GM19324 (cell line): ENCODE data around the gene SETD5.

ENCODE experiments used
- ATAC-seq: cut with Tn5 transposase; IDR thresholded peaks from one replicate; pipeline ENCODE4 v1.9.1; 2021; ENCODE audit warnings: mild to moderate bottlenecking, moderate library complexity; ENCODE audit not compliant: unreplicated experiment, low FRiP score

SETD5 gene

DNA sequence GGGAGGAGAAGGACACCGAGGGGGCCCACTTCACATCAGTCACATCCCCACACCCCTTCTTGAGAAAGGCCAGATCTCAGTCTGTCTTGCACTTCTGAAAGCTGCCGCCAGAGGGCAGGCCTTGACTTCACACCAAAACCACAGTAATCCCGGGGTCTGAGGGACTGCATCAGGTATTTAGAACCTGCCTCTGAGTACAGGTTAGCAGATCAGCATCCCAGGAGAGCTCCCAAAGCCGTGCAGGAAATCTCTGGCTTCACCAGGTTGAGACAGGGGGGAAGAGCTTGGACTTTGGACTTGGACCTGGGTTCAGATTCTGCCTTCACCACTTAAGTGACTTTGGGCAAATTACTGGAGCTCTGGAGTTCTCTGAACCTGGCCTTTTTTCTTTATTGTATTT, 105.9 kb downstream of the SETD5 start:
- no peak for ATAC-seq

DNA sequence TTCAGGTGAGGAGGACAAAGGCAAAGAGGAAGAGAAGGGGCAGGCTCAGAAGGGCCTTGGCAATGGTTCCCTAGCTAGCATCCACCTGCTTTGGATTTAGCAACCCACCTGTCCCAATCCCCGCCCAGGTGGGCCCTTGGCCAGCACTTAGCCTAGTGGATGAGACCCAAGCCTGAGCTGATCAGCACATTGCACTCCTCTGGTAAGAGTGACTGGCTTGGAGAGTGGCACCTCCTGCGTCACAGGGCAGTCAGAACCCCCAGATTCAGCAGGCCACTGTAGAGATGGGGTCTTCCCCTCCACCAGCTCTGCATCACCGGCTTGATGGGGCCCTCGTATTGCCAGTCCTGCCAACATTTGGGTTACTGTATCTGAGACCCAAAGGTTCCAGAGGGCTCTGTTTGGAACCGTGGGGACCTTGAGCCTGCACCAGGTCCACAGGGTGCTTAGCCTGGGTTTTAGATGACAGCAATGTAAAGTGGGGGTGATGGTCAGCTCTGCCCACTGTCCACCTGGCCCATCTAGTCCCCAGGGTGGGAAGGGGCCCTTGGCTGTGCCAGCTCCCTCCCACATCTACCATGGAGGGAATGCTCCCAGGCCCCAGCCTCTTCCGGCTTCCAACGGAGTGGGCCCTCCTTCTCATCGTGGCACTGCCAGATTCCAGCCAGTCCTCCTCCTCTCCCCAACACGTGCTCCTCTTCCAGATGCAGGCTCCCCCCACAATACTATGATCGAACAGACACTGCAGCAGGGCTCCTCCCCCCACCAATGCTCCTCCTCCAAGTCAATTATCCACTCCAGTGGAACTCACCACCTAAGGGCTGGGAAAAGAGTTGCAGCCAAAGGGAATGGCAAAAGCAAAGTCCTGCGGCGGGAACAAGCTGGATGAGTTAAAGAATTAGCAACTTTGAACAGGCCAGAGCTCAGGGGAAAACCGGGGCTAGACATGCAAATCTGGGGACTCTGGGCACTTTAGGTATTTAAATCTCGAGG, 110.5 kb downstream of the SETD5 start:
- ATAC-seq, result no peak

DNA sequence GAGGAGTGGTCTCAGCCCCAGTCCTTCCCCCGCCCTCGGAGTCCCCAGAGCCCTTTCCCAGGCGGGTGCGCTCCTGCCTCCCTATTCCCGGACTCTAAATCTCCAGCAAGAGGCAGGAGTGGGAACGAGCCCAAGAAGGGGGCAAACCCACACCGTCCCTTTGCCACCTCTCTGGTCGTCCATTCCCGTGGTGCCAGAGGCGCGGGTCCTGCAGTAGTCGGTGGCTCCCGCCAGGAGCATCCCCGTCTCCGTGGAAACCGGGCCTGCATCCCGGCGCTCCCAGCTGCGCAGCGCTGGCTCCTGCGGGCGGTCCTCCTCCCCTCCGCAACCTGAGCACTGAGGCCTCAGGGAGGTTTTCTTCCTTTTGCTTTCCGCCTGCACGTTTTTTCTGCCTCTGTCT, 111.4 kb downstream of the SETD5 start:
- ATAC-seq, result no peak

DNA sequence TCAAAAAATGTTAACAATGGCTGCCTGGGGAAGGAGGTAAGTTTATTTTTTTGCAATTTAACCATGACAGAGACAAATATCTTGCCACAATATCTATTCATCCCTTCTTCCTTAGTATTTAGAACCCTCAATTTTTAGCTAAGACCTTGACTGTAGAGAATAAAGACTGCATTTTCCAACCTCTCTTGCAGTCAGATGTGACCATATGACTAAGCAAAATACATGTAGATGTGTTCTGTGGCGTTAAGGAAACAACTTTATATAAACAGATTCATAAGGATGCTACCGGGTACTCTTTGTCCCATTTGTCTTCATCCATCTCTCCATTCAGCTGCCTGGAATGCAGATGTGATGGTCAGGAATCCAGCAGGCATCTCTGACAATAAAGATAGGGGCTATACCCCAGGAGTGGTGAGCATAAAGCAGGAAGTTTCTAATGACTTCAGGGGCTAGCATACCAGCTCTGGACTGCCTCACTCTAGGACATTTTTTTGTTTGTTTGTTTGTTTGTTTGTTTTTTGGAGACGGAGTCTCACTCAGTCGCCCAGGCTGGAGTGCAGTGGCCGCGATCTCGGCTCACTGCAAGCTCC, 115.1 kb downstream of the SETD5 start:
- ATAC-seq, result no peak

DNA sequence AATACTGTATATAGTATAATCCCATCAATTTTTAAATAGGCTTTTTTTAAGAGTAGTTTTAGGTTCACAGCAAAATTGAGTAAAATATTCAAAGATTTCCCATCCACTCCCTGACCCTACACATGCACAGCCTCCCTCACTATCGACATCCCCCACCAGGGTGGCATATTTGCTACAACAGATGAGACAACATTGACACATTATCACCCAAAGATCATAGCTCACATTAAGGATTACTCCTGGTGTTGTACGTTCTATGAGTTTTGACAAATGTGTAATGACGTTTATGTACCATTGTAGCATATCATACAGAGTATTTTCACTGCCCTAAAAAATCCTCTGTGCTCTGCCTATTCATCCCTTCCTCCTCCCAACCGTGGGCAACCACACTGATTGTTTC, 116.9 kb downstream of the SETD5 start:
- ATAC-seq, result no peak

GRCh38 chr3:9514956-9515355, 117.5 kb downstream of the SETD5 start:
- no peak for ATAC-seq

DNA sequence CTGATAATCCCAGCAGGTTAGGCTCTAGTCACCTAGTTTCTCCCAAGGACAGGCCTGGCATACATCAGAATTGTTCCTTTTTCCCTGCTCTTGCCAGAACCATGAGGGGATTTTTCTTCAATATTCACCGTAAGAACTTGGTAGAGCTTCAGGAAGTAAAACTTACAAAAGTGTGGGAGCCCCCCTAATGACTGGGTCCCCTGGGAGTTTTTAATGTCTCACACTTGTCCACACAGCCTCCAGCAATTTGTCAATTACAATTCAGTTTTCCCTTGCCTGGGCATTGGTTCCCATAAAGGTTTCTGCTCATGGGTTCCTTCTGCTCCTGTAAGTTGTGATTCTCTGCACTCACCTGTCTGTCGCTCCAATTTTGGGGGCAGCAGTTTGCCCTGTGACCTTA, 127.7 kb downstream of the SETD5 start:
- no peak for ATAC-seq
